Measurements from ENCODE around the gene SGMS1.

- no peak for TF ChIP-seq CTCF (IDR thresholded peaks at IDR 0.05; ENCODE audit: insufficient read depth, low read depth, low read length)
- TF ChIP-seq EZH2 (IDR thresholded peaks at IDR 0.05; ENCODE audit: insufficient read depth, low read length): no peak
Measured at GRCh38 chr10:50554995-50555568, 68.7 kb downstream of the SGMS1 start.
